ENCODE data around the gene TMEM238.

DNA sequence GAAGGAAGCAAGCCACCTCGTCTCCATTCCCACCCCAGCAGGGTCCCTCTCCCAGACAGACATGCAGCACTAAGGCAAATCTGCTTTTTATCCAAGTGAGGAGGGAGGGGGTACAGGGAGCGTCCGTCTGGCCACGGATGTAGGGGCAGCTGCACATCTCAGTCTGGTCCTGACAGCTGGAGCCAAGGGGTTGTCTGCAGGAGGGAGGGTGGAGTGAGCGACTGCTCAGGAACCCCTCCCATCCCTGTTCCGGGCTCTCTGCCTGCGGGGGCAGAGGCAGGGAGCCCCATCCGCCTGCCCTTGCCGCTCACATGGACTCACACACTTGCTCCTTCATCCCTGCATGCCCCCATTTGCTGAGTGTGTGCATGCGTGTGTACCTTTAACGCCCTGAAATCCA, 4.9 kb downstream of the TMEM238 start:
- TF ChIP-seq, protein P1, sequence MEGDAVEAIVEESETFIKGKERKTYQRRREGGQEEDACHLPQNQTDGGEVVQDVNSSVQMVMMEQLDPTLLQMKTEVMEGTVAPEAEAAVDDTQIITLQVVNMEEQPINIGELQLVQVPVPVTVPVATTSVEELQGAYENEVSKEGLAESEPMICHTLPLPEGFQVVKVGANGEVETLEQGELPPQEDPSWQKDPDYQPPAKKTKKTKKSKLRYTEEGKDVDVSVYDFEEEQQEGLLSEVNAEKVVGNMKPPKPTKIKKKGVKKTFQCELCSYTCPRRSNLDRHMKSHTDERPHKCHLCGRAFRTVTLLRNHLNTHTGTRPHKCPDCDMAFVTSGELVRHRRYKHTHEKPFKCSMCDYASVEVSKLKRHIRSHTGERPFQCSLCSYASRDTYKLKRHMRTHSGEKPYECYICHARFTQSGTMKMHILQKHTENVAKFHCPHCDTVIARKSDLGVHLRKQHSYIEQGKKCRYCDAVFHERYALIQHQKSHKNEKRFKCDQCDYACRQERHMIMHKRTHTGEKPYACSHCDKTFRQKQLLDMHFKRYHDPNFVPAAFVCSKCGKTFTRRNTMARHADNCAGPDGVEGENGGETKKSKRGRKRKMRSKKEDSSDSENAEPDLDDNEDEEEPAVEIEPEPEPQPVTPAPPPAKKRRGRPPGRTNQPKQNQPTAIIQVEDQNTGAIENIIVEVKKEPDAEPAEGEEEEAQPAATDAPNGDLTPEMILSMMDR (IDR thresholded peaks at IDR 0.05): no peak
- no peak for TF ChIP-seq POLR2A (IDR thresholded peaks at IDR 0.05)
